ACC112 (cell line): ENCODE results near the gene SPPL3.
A peak's percentile ranks its signal among the peaks of the same experiment; 100 is the strongest.
"Not testable (repeated sequence)": the region's sequence is repeated elsewhere in the genome, so short reads cannot be mapped to it uniquely, and the experiment has no call there.

Experiments
- H2AFZ ChIP-seq: fragments of 200-600 bp; sonication (generic); one replicate; pipeline ENCODE4 v1.6.0; 2017; ENCODE audit warnings: antibody characterized with exemption, low read length; ENCODE audit not compliant: unreplicated experiment
- H3K27ac ChIP-seq: fragments of 200-600 bp; sonication (generic); 2 replicates; pipeline ENCODE4 v1.5.1; 2014; ENCODE audit warnings: low read depth, mild to moderate bottlenecking, antibody characterized with exemption, low read length, moderate library complexity
- H3K27me3 ChIP-seq: fragments of 200-600 bp; sonication (generic); 2 replicates; pipeline ENCODE4 v1.6.1; 2014; ENCODE audit warnings: mild to moderate bottlenecking, antibody characterized with exemption, low read length, moderate library complexity, mixed read lengths; ENCODE audit not compliant: insufficient read depth
- H3K36me3 ChIP-seq: fragments of 200-600 bp; sonication (generic); 2 replicates; pipeline ENCODE4 v1.6.1; 2016; ENCODE audit warnings: mild to moderate bottlenecking, antibody characterized with exemption, low read length, moderate library complexity, mixed read lengths; ENCODE audit not compliant: insufficient read depth
- H3K4me1 ChIP-seq: fragments of 200-600 bp; sonication (generic); one replicate; pipeline ENCODE4 v1.6.1; 2016; ENCODE audit warnings: low read length, mixed read lengths; ENCODE audit not compliant: insufficient read depth, unreplicated experiment, control insufficient read depth
- H3K4me3 ChIP-seq: fragments of 200-600 bp; sonication (generic); 2 replicates; pipeline ENCODE4 v1.5.1; 2014; ENCODE audit warnings: mild to moderate bottlenecking, low read depth, low read length
- H3K79me2 ChIP-seq: fragments of 200-600 bp; sonication (generic); one replicate; pipeline ENCODE4 v1.6.0; 2016; ENCODE audit warnings: low read length; ENCODE audit not compliant: control insufficient read depth, unreplicated experiment, insufficient read depth

Gene SPPL3

GRCh38 chr12:120736404-120737331 lies 167.5 kb downstream of the SPPL3 start:
- H3K36me3 ChIP-seq: no peaks in the 10 kb centered on the region
- H3K4me1 ChIP-seq: no peaks in the 10 kb centered on the region
- H3K27me3 ChIP-seq: no peaks in the 10 kb centered on the region
- no peaks in the 10 kb centered on the region for H3K79me2 ChIP-seq
- H2AFZ ChIP-seq: no peak overlapping the region
- no peak overlapping the region for H3K27ac ChIP-seq
- no peak overlapping the region for H3K4me3 ChIP-seq

- H3K79me2 ChIP-seq: no peaks in the 10 kb centered on the region
- no peak overlapping the region for H2AFZ ChIP-seq
- H3K27me3 ChIP-seq: no peaks in the 10 kb centered on the region
- no peaks in the 10 kb centered on the region for H3K36me3 ChIP-seq
- no peaks in the 10 kb centered on the region for H3K4me1 ChIP-seq
- no peak overlapping the region for H3K27ac ChIP-seq
- H3K4me3 ChIP-seq: no peak overlapping the region
Observed at GRCh38 chr12:120735181-120735580, 169.0 kb downstream of the SPPL3 start.

GRCh38 chr12:120734210-120734609 lies 169.9 kb downstream of the SPPL3 start:
- no peak overlapping the region for H2AFZ ChIP-seq
- no peaks in the 10 kb centered on the region for H3K36me3 ChIP-seq
- no peak overlapping the region for H3K4me3 ChIP-seq
- no peak overlapping the region for H3K27ac ChIP-seq
- H3K27me3 ChIP-seq: no peaks in the 10 kb centered on the region
- no peaks in the 10 kb centered on the region for H3K79me2 ChIP-seq
- H3K4me1 ChIP-seq: no peaks in the 10 kb centered on the region

GRCh38 chr12:120733574-120733973 lies 170.6 kb downstream of the SPPL3 start:
- Histone ChIP-seq H3K4me1 (no peaks in the 10 kb centered on the region), H3K27me3 (no peaks in the 10 kb centered on the region), H3K36me3 (no peaks in the 10 kb centered on the region), H3K4me3 (no peak overlapping the region), H3K27ac (no peak overlapping the region), H3K79me2 (no peaks in the 10 kb centered on the region), H2AFZ (no peak overlapping the region)

- H2AFZ ChIP-seq, H3K36me3 ChIP-seq, H3K4me1 ChIP-seq, H3K4me3 ChIP-seq, H3K27ac ChIP-seq, H3K27me3 ChIP-seq, H3K79me2 ChIP-seq: not testable (repeated sequence)
Observed at GRCh38 chr12:120732198-120732597, 172.0 kb downstream of the SPPL3 start.

GRCh38 chr12:120726961-120727360 lies 177.2 kb downstream of the SPPL3 start:
- Histone ChIP-seq H3K4me1 (peaks cover 14% of the 10 kb centered on the region), H3K4me3 (no peak overlapping the region; the same call in 1 of the 2 replicates), H3K27me3 (no peaks in the 10 kb centered on the region), H3K27ac (no peak overlapping the region), H3K79me2 (no peaks in the 10 kb centered on the region), H2AFZ (no peak overlapping the region), H3K36me3 (peaks cover 4% of the 10 kb centered on the region; the same call in 1 of the 2 replicates)

GRCh38 chr12:120726510-120726793 lies 177.7 kb downstream of the SPPL3 start:
- Histone ChIP-seq H3K27me3 (no peaks in the 10 kb centered on the region), H3K4me3 (peak overlapping the region; percentile 79), H2AFZ (no peak overlapping the region), H3K79me2 (no peaks in the 10 kb centered on the region), H3K4me1 (peaks cover 14% of the 10 kb centered on the region), H3K36me3 (peaks cover 9% of the 10 kb centered on the region; the same call in 1 of the 2 replicates), H3K27ac (no peak overlapping the region)

- Histone ChIP-seq H3K4me3 (peak within 1 kb of the TSS; percentile 79), H3K36me3 (peaks cover 9% of the 10 kb centered on the region; the same call in 1 of the 2 replicates), H3K27me3 (no peaks in the 10 kb centered on the region), H2AFZ (peak within 1 kb of the TSS; percentile 57), H3K4me1 (peaks cover 18% of the 10 kb centered on the region), H3K79me2 (no peaks in the 10 kb centered on the region), H3K27ac (no peak within 1 kb of the TSS)
Observed at GRCh38 chr12:120725659-120726509, 178.3 kb downstream of the SPPL3 start, which contains the start of gene ACADS. Gene ACADS (plus strand): TSS chr12:120725826. CDS start chr12:120725886, 60 bp downstream.

- peaks cover 10% of the 10 kb centered on the region; the same call in 1 of the 2 replicates for H3K36me3 ChIP-seq
- no peaks in the 10 kb centered on the region for H3K27me3 ChIP-seq
- H3K4me3 ChIP-seq: peak overlapping the region; percentile 79
- no peaks in the 10 kb centered on the region for H3K79me2 ChIP-seq
- H3K4me1 ChIP-seq: peaks cover 24% of the 10 kb centered on the region
- H2AFZ ChIP-seq: peak overlapping the region; percentile 57
- no peak overlapping the region for H3K27ac ChIP-seq
Observed at GRCh38 chr12:120725151-120725658, 179.0 kb downstream of the SPPL3 start.

- Histone ChIP-seq H3K79me2 (no peaks in the 10 kb centered on the region), H2AFZ (no peak overlapping the region), H3K4me3 (no peak overlapping the region)
Observed at GRCh38 chr12:120724720-120725119, 179.4 kb downstream of the SPPL3 start.

More at GRCh38 chr12:120724720-120725119, 179.4 kb downstream of the SPPL3 start:
- no peaks in the 10 kb centered on the region for H3K27me3 ChIP-seq
- no peak overlapping the region for H3K27ac ChIP-seq
- H3K4me1 ChIP-seq: peaks cover 26% of the 10 kb centered on the region
- peaks cover 15% of the 10 kb centered on the region for H3K36me3 ChIP-seq
